ENCODE data around the gene FLT3. TPM values are rescaled to one million over a fixed set of nuclear protein-coding genes. Genes with fewer than 3 reads are reported as not detected.
A peak's percentile ranks its signal among the peaks of the same experiment; 100 is the strongest.

Gene FLT3
- total RNA-seq, 4 donors from 2014 or later: under 0.01 to 0.90 (median 0.24) TPM; not detected in 1

DNA sequence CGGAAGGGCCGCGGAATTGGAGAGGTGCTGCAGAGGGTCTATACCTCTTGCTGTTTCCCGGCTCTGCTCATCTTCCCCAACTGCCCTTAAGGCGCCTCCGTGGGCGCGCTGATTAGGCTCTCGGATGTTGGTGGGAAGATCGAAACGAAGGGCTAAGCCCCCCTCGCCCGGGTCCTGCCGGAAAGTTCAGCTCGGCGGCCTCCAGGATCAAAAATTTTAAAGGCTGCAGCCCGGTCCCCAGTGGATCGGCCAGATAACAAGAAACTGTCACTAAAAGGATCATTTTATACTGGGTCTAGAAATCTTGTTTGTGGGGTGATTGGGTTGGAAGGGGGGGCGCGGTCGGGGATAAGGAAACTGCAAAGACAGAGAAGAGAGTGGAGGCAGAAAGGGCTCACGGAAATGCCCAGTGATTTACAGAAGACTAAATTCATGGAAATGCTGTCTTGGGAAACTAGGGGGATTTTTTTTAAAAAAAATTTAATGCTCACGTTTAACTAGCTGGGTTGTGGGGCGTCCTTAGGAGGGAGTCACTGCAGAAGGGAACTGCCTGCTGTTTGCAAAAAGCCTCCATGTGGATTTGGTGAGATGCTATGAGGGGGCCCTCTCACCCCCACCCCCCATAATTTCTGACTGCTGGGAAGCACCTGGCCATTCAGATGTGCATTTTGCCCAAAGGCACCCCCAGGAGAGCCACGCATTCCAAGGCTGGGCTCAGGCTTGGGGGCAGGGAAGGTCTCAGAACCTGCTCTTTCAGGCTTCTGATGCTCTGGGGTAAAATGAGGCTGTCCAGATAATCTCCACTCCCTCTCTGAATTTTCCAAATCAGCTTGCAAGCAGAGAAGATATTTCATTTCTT, 138.9 kb downstream of the FLT3 start:
- TF ChIP-seq, protein P1, sequence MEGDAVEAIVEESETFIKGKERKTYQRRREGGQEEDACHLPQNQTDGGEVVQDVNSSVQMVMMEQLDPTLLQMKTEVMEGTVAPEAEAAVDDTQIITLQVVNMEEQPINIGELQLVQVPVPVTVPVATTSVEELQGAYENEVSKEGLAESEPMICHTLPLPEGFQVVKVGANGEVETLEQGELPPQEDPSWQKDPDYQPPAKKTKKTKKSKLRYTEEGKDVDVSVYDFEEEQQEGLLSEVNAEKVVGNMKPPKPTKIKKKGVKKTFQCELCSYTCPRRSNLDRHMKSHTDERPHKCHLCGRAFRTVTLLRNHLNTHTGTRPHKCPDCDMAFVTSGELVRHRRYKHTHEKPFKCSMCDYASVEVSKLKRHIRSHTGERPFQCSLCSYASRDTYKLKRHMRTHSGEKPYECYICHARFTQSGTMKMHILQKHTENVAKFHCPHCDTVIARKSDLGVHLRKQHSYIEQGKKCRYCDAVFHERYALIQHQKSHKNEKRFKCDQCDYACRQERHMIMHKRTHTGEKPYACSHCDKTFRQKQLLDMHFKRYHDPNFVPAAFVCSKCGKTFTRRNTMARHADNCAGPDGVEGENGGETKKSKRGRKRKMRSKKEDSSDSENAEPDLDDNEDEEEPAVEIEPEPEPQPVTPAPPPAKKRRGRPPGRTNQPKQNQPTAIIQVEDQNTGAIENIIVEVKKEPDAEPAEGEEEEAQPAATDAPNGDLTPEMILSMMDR (IDR thresholded peaks at IDR 0.05): no peak
- TF ChIP-seq POLR2A (IDR thresholded peaks at IDR 0.05): no peak
- intact Hi-C loops (cut with DNase I; ENCODE audit: low total_unique reads): no loop called here
- Histone ChIP-seq H3K27me3 (peaks cover 12 to 65% of the 10 kb centered on the region in 2 donors), H3K27ac (no peak overlapping the region), H3K4me1 (peaks cover 0 to 6% of the 10 kb centered on the region in 2 donors), H3K36me3 (no peaks in the 10 kb centered on the region), H3K9me3 (no peaks in the 10 kb centered on the region), H3K4me3 (peak overlapping the region in 1 of 2 donors; percentile 16)
- DNase-seq: no peak

DNA sequence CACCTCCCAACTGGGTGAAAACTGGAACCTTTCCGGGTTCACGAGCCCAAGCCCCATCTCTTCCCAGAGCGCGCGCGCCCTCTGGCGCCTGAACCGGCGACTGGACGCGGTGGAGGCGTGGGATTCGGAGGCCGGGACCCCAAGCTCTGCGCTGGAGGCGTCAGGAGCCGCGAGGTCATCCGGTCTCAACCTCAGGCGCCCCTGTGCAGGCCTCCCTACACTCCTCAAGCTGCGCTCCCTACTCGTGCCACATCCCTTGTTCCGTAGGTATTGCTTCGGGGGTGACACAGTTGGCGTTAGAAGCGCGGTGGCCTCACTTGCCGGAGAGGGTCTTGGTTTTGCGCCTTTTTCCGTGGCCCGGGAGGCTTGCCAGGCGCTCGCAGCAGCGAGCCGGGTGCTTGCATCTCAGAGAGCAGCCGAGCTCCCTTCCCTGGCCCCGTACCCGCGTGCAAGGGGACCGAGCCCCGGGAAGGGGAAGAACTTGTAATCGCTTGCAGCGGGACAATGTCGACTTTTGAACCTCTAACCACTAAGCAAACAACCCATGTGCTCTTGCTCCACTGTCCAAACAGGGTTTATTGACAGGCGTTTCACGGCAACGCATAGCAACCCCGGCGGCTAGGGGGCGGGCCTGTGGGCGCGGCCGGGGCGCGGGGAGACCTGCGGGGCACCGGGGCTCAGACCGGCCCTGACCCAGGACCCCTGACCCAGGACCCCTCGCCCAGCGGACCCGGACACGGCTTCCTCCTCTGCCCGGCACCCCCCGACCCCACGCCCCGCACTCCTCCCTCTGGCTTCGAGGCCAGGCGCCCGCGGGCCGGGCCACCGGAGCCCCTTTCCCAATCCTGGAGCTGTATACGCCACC, 139.8 kb downstream of the FLT3 start:
- no peaks in the 10 kb centered on the region for H3K36me3 ChIP-seq
- H3K9me3 ChIP-seq: no peaks in the 10 kb centered on the region
- H3K4me3 ChIP-seq: peak overlapping the region in 1 of 2 donors; percentile 16
- no peak for DNase-seq
- TF ChIP-seq, protein P1 (IDR thresholded peaks at IDR 0.05): no peak
- no peak for TF ChIP-seq POLR2A (IDR thresholded peaks at IDR 0.05)
- no peak overlapping the region for H3K27ac ChIP-seq
- peaks cover 12 to 65% of the 10 kb centered on the region in 2 donors for H3K27me3 ChIP-seq
- intact Hi-C loops (cut with DNase I; ENCODE audit: low total_unique reads): no loop called here
- H3K4me1 ChIP-seq: peaks cover 0 to 6% of the 10 kb centered on the region in 2 donors

DNA sequence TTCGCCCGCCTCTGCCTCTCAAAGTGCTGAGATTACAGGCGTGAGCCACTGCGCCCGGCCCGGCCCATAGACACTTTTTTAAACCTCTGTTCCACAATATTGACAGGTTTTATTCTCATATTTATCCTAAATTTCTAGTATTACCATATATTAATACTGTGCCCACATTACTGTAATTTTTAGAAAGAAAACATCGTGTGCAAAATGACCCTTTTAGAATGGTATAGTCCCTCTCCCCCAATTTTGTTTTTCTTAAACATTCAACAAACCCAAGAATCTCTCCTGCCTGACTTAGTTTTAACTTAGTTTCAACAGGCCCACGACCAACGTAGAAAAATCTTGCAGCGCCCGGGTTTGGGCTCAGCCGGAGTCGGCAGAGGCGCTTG, 140.4 kb downstream of the FLT3 start:
- Histone ChIP-seq H3K27ac (no peak overlapping the region), H3K36me3 (no peaks in the 10 kb centered on the region), H3K9me3 (no peaks in the 10 kb centered on the region), H3K4me1 (peaks cover 0 to 6% of the 10 kb centered on the region in 2 donors), H3K27me3 (peaks cover 12 to 66% of the 10 kb centered on the region in 2 donors), H3K4me3 (no peak overlapping the region)
- TF ChIP-seq POLR2A (IDR thresholded peaks at IDR 0.05): no peak
- TF ChIP-seq, protein P1 (IDR thresholded peaks at IDR 0.05): no peak
- no peak for DNase-seq
- intact Hi-C loops (cut with DNase I; ENCODE audit: low total_unique reads): no loop called here

DNA sequence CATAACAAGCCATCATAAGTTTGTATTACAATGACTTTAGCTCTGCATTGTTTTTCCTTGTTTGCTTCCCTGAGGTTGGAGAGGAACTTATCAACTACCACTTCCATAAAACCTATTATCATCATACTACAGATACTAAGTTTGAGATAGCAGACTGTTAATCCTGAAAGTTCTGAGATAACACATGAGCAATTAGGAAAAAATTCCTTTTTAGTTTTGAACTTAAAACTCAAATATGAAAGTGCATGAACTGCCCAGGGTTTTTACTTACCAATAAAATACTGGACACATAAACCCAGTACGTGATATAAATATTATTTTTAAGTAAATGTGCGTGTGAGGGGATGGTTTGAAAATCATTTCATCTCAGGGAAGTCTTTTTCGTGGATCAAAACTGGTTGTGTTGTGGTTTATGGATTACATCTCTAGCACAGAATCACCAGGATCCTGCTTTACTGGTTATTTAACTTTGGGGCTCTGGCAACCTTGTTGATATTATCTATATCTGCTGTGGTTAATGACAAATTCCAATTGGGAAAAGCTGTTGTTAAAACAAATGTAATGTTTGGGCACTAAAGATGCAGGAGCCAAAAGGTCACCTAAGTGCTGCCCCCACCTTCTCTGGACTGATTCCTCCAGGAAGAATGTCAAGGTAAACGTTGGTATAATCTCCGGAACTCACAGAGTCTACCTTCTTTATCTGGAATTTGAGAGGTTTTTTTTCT, 143.6 kb downstream of the FLT3 start:
- intact Hi-C loops (cut with DNase I; ENCODE audit: low total_unique reads): no loop called here
- peaks cover 0 to 13% of the 10 kb centered on the region in 2 donors for H3K4me1 ChIP-seq
- TF ChIP-seq, protein P1 (IDR thresholded peaks at IDR 0.05): no peak
- no peak for TF ChIP-seq POLR2A (IDR thresholded peaks at IDR 0.05)
- no peaks in the 10 kb centered on the region for H3K36me3 ChIP-seq
- H3K27ac ChIP-seq: no peak overlapping the region
- no peak overlapping the region for H3K4me3 ChIP-seq
- DNase-seq: no peak
- peaks cover 21 to 67% of the 10 kb centered on the region in 2 donors for H3K27me3 ChIP-seq
- H3K9me3 ChIP-seq: no peaks in the 10 kb centered on the region
